HG02763 (cell line): ENCODE measurements around the gene SHROOM2.
"Not testable (repeated sequence)": the region's sequence is repeated elsewhere in the genome, so short reads cannot be mapped to it uniquely, and the experiment has no call there.

Source experiments
- ATAC-seq: cut with Tn5 transposase; IDR thresholded peaks from one replicate; pipeline ENCODE4 v1.9.1; 2021; ENCODE audit warnings: mild to moderate bottlenecking, moderate library complexity; ENCODE audit not compliant: unreplicated experiment

The SHROOM2 gene

GRCh38 chrX:9785944-9786797 is at the start of gene SHROOM2:
SHROOM2 (plus strand) TSS chrX:9786429; CDS start chrX:9786546, 117 bp downstream.
- no peak for ATAC-seq

GRCh38 chrX:9737363-9737762 is 48.9 kb upstream of the SHROOM2 start:
- ATAC-seq = no peak

GRCh38 chrX:9738151-9738550 is 48.1 kb upstream of the SHROOM2 start:
- ATAC-seq = no peak

- ATAC-seq = no peak
Observed at GRCh38 chrX:9739130-9739529, 47.1 kb upstream of the SHROOM2 start.

- ATAC-seq = no peak
Observed at GRCh38 chrX:9745417-9746115, 40.7 kb upstream of the SHROOM2 start.

GRCh38 chrX:9746148-9746888 is 39.9 kb upstream of the SHROOM2 start:
- ATAC-seq = no peak

- no peak for ATAC-seq
Observed at GRCh38 chrX:9747644-9748043, 38.6 kb upstream of the SHROOM2 start.

- ATAC-seq = no peak
Observed at GRCh38 chrX:9749146-9749692, 37.0 kb upstream of the SHROOM2 start.

GRCh38 chrX:9757366-9757765 is 28.9 kb upstream of the SHROOM2 start:
- no peak for ATAC-seq

- ATAC-seq = no peak
Observed at GRCh38 chrX:9758021-9758638, 28.1 kb upstream of the SHROOM2 start.

GRCh38 chrX:9759337-9759736 is 26.9 kb upstream of the SHROOM2 start:
- ATAC-seq = no peak

GRCh38 chrX:9765072-9765736 is 21.0 kb upstream of the SHROOM2 start:
- ATAC-seq = no peak

- no peak for ATAC-seq
Observed at GRCh38 chrX:9765737-9766097, 20.5 kb upstream of the SHROOM2 start, which contains the start of gene GPR143. GPR143 (minus strand) TSS chrX:9765847; CDS start chrX:9765817, 30 bp downstream.

- ATAC-seq = no peak
Observed at GRCh38 chrX:9767375-9767774, 18.9 kb upstream of the SHROOM2 start.

- ATAC-seq = not testable (repeated sequence)
Observed at GRCh38 chrX:9768321-9768839, 17.8 kb upstream of the SHROOM2 start.

GRCh38 chrX:9770319-9770718 is 15.9 kb upstream of the SHROOM2 start:
- ATAC-seq = no peak

GRCh38 chrX:9772943-9773342 is 13.3 kb upstream of the SHROOM2 start:
- ATAC-seq = no peak

- no peak for ATAC-seq
Observed at GRCh38 chrX:9775930-9776329, 10.3 kb upstream of the SHROOM2 start.

- no peak for ATAC-seq
Observed at GRCh38 chrX:9781941-9782340, 4.3 kb upstream of the SHROOM2 start.

GRCh38 chrX:9784332-9784731 is 1.9 kb upstream of the SHROOM2 start:
- no peak for ATAC-seq
